HepG2 (cell line): ENCODE data around the gene SEMA3C.

ENCODE experiments used
- AGO2 ChIP-seq: fragments of 200-400 bp; formaldehyde crosslinking; optimal IDR thresholded peaks from 2 replicates; pipeline ENCODE3; 2017; ENCODE audit warnings: mild to moderate bottlenecking, low read depth, low read length, moderate library complexity
- ATF3 ChIP-seq: sonication (generic); formaldehyde crosslinking; IDR thresholded peaks from 2 replicates; pipeline ENCODE4 v1.4.0; 2020; ENCODE audit warnings: missing genetic modification reagents
- CTCF ChIP-seq: sonication (generic); formaldehyde crosslinking; IDR thresholded peaks from 2 replicates; pipeline ENCODE4 v1.5.0; 2020; ENCODE audit warnings: mild to moderate bottlenecking, missing genetic modification reagents, moderate library complexity
- IRX3 ChIP-seq: sonication (generic); formaldehyde crosslinking; IDR thresholded peaks from 2 replicates; pipeline ENCODE4 v1.8.1; 2023; ENCODE audit warnings: mild to moderate bottlenecking, low read depth, missing genetic modification reagents, borderline replicate concordance
- NR2C2 ChIP-seq: sonication (generic); formaldehyde crosslinking; IDR thresholded peaks from 2 replicates; pipeline ENCODE4 v1.4.0; 2020; ENCODE audit warnings: missing genetic modification reagents, mild to moderate bottlenecking, moderate library complexity, borderline replicate concordance
- POLR2A ChIP-seq, 2 experiments: IDR thresholded peaks; 2 replicates each; pipeline ENCODE4 v1.6.1; 2011; ENCODE audit warnings: low read depth in 2 of 2, low read length in 2 of 2, mild to moderate bottlenecking in 1 of 2, moderate library complexity in 1 of 2; ENCODE audit not compliant: insufficient read depth in 1 of 2
- RFX5 ChIP-seq: IDR thresholded peaks from 2 replicates; pipeline ENCODE4 v1.6.1; 2011; ENCODE audit warnings: low read depth, low read length, improper control_type of control experiment
- YEATS4 ChIP-seq: sonication (generic); formaldehyde crosslinking; IDR thresholded peaks from 2 replicates; pipeline ENCODE4 v1.4.0; 2020; ENCODE audit warnings: missing genetic modification reagents, borderline replicate concordance

GRCh38 chr7:80876894-80877414, 41.9 kb downstream of the SEMA3C start:
- TF ChIP-seq CTCF (CRISPR knock-in tag) (no peak), IRX3 (CRISPR knock-in tag) (no peak), NR2C2 (CRISPR knock-in tag) (no peak), POLR2A (IDR thresholded peaks at IDR 0.05; ENCODE audit: insufficient read depth in 1 of 2, low read depth in 2 of 2, low read length in 2 of 2) (no peak), YEATS4 (CRISPR knock-in tag) (no peak), RFX5 (no peak), AGO2 (no peak), ATF3 (CRISPR knock-in tag) (no peak)
